Measurements from ENCODE around the gene MMP28. TPM values are rescaled to one million over a fixed set of nuclear protein-coding genes. Genes with fewer than 3 reads are reported as not detected.

Gene MMP28
- total RNA-seq, 4 donors from 2014 or later: 75.5 to 150 (median 116) TPM

DNA sequence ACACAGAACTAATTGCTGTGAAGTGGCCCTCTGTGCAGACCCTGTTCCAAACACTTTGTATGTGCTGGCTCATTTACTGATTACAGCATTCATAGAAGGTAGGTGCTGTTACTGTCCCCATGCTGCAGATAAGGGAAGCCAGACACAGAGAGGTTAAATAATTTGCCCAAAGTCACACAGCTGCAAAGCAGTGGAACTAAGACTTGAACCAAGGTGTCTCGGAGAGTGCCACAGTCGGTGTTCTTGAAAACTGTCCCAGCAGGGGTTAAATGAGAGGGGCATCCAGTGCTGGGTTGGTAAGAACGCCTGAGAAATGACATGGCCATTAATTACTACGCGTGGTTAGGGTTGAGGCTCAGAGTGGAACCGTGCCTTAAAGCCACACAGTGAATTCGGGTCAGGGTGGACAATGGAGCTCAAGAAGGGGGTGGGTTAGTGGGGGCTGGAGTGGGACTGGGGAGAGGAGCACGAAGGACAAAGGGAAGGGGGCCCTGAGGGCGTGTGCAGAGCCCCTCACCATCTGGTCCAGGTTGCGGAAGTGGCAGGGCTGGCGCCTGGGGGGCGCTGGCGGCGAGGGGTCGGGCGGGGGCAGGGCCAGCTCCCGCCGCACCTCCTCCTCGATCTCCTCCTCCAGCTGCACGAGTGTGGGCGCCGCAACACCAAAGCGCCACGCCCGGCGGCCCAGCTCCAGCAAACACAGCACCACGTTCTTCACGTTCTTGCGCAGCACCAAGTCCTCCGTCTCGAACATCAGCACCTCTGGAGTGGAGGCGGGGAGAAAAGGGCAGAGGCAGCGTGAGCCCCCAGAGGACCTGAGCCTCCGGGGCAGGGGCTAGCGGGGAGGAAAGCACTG, 45.7 kb downstream of the MMP28 start:
- Histone ChIP-seq H3K9me3 (no peaks in the 10 kb centered on the region), H3K36me3 (no peaks in the 10 kb centered on the region), H3K27ac (replicated peaks in 1 of 4) (no peak overlapping the region), H3K4me1 (peaks cover 11 to 46% (median 39%) of the 10 kb centered on the region in 4 donors), H3K4me3 (peak overlapping the region; percentile 10 to 34 (median 16)), H3K27me3 (peaks cover 4 to 73% (median 8%) of the 10 kb centered on the region in 4 donors)
- 17% methylated on average over 24 of the region's 35 CpGs for WGBS
- TF ChIP-seq POLR2AphosphoS5 (IDR thresholded peaks at IDR 0.05): no peak
- TF ChIP-seq POLR2A (IDR thresholded peaks at IDR 0.05; ENCODE audit: low read depth): no peak
- DNase-seq (ENCODE audit: extremely low spot score): no peak
- intact Hi-C loops (cut with DNase I): loop anchor here (5.0 kb wide), 4 partner anchors 57 to 437 kb away; no protein-coding TSS in a partner anchor

GRCh38 chr17:35748979-35749378, 46.5 kb downstream of the MMP28 start:
- no peak overlapping the region for H3K4me3 ChIP-seq
- peaks cover 11 to 46% (median 39%) of the 10 kb centered on the region in 4 donors for H3K4me1 ChIP-seq
- H3K9me3 ChIP-seq: no peaks in the 10 kb centered on the region
- WGBS: 100% methylated on average over 4 of the region's 6 CpGs
- H3K36me3 ChIP-seq: no peaks in the 10 kb centered on the region
- H3K27ac ChIP-seq (replicated peaks in 1 of 4): no peak overlapping the region
- intact Hi-C loops (cut with DNase I): loop anchor here (5.0 kb wide), 4 partner anchors 57 to 437 kb away; no protein-coding TSS in a partner anchor
- TF ChIP-seq POLR2A (IDR thresholded peaks at IDR 0.05; ENCODE audit: low read depth) (no peak), POLR2AphosphoS5 (IDR thresholded peaks at IDR 0.05) (no peak)
- DNase-seq (ENCODE audit: extremely low spot score): no peak
- peaks cover 4 to 81% (median 12%) of the 10 kb centered on the region in 4 donors for H3K27me3 ChIP-seq

DNA sequence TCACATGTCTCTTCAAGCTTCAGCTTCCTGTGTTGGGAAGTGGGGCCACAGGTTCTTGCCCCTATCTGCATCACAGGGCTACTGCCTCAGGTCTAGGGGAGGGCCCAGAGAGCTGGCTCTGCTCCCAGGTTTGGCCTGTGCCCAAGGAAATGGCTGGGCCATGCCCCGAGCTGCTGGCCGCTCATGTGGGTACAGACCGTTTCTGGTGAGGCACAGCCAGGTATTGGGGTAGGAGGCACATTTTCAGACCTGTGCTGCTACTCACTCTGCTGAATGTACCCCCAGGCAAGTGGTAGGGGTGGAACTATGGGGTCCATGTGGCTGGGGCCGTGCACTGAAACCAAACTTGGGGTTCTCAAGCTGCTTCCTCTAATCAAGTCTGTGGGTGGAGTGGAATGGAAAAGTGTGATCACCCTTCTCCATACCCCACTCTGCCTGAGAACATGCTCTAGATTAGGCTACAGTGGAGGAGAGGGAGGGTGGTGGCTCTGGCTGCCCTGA, 47.0 kb downstream of the MMP28 start:
- H3K9me3 ChIP-seq: no peaks in the 10 kb centered on the region
- intact Hi-C loops (cut with DNase I): loop anchor here (5.0 kb wide), 4 partner anchors 56 to 436 kb away; no protein-coding TSS in a partner anchor
- no peak for DNase-seq (ENCODE audit: extremely low spot score)
- H3K36me3 ChIP-seq: no peaks in the 10 kb centered on the region
- H3K27me3 ChIP-seq: peaks cover 4 to 87% (median 13%) of the 10 kb centered on the region in 4 donors
- peaks cover 11 to 46% (median 38%) of the 10 kb centered on the region in 4 donors for H3K4me1 ChIP-seq
- TF ChIP-seq, protein P1, sequence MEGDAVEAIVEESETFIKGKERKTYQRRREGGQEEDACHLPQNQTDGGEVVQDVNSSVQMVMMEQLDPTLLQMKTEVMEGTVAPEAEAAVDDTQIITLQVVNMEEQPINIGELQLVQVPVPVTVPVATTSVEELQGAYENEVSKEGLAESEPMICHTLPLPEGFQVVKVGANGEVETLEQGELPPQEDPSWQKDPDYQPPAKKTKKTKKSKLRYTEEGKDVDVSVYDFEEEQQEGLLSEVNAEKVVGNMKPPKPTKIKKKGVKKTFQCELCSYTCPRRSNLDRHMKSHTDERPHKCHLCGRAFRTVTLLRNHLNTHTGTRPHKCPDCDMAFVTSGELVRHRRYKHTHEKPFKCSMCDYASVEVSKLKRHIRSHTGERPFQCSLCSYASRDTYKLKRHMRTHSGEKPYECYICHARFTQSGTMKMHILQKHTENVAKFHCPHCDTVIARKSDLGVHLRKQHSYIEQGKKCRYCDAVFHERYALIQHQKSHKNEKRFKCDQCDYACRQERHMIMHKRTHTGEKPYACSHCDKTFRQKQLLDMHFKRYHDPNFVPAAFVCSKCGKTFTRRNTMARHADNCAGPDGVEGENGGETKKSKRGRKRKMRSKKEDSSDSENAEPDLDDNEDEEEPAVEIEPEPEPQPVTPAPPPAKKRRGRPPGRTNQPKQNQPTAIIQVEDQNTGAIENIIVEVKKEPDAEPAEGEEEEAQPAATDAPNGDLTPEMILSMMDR (IDR thresholded peaks at IDR 0.05): no peak
- no peak for TF ChIP-seq EP300 (IDR thresholded peaks at IDR 0.05)
- no peak for TF ChIP-seq POLR2AphosphoS5 (IDR thresholded peaks at IDR 0.05)
- 59% methylated on average over 2 of the region's 4 CpGs for WGBS
- no peak overlapping the region for H3K4me3 ChIP-seq
- no peak overlapping the region for H3K27ac ChIP-seq (replicated peaks in 1 of 4)

DNA sequence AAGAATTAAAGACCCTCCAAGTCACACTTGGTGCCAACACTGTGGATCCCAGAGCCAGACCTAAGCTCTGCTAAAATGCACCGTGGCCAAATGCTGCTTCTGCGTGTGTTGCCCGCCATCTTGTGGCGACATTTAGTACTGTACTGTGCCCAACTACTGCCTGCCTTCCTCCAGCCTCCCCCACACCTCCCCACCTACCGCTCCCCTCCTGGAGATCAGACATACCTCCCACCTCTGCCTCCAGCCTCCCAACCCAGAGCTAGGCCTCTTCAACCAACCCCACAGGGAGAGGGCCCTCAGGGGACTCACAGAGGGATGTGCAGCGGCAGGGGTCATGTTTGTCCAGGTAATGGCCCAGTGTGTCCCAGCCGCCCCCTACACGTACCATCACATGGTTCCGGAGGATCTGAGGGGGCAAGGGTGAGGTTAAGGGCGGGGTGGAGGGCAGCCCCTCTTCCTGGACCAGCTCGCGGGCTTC, 47.9 kb downstream of the MMP28 start:
- intact Hi-C loops (cut with DNase I): loop anchor here (5.0 kb wide), 4 partner anchors 55 to 435 kb away; no protein-coding TSS in a partner anchor
- 0% methylated on average over 5 of the region's 12 CpGs for WGBS
- H3K27ac ChIP-seq (replicated peaks in 1 of 4): no peak overlapping the region
- H3K36me3 ChIP-seq: no peaks in the 10 kb centered on the region
- H3K9me3 ChIP-seq: no peaks in the 10 kb centered on the region
- TF ChIP-seq POLR2A (IDR thresholded peaks at IDR 0.05; ENCODE audit: low read depth) (no peak), POLR2AphosphoS5 (IDR thresholded peaks at IDR 0.05) (peak in 1 of 2 donors; percentile 35)
- TF ChIP-seq, protein P1 (IDR thresholded peaks at IDR 0.05): peak; percentile 86 to 94 (median 89)
- no peak for DNase-seq (ENCODE audit: extremely low spot score)
- peaks cover 3 to 38% (median 30%) of the 10 kb centered on the region in 4 donors for H3K4me1 ChIP-seq
- peaks cover 8 to 93% (median 18%) of the 10 kb centered on the region in 4 donors for H3K27me3 ChIP-seq
- H3K4me3 ChIP-seq: no peak overlapping the region

- H3K4me1 ChIP-seq: peaks cover 10 to 43% (median 33%) of the 10 kb centered on the region in 4 donors
- H3K27me3 ChIP-seq: peaks cover 8 to 99% (median 32%) of the 10 kb centered on the region in 4 donors
- DNase-seq (ENCODE audit: extremely low spot score): no peak
- intact Hi-C loops (cut with DNase I): loop anchor here (5.0 kb wide), 4 partner anchors 54 to 434 kb away; no protein-coding TSS in a partner anchor
- TF ChIP-seq POLR2AphosphoS5 (IDR thresholded peaks at IDR 0.05) (no peak), POLR2A (IDR thresholded peaks at IDR 0.05; ENCODE audit: low read depth) (no peak), EP300 (IDR thresholded peaks at IDR 0.05) (no peak)
- TF ChIP-seq, protein P1 (IDR thresholded peaks at IDR 0.05): no peak
- H3K4me3 ChIP-seq: no peak overlapping the region
- no peaks in the 10 kb centered on the region for H3K9me3 ChIP-seq
- 82% methylated on average over 5 of the region's 15 CpGs for WGBS
- no peaks in the 10 kb centered on the region for H3K36me3 ChIP-seq
- H3K27ac ChIP-seq (replicated peaks in 1 of 4): no peak overlapping the region
Measured at GRCh38 chr17:35745749-35746320, 49.6 kb downstream of the MMP28 start.
